Adrenal gland (tissue), 12 donors: Measurements from ENCODE around the gene NSMCE1. TPM values are rescaled to one million over a fixed set of nuclear protein-coding genes. Genes with fewer than 3 reads are reported as not detected.

Source experiments
- DNase-seq, 7 donors: peaks; one replicate each; pipeline ENCODE4 v3.0.0-alpha.2; 2019 to 2020
- H3K27ac ChIP-seq, 5 donors: fragments of 200-600 bp; sonication (generic) in 4 of 5; 1 replicate in 3 of 5; 2 replicates in 2 of 5; pipeline versions ENCODE4 v1.5.1 to v1.8.0; 2016 to 2020; ENCODE audit warnings: mild to moderate bottlenecking in 1 of 5
- H3K27me3 ChIP-seq: fragments of 200-600 bp; 2 replicates; pipeline ENCODE4 v1.8.0; 2021
- H3K36me3 ChIP-seq, 2 donors: fragments of 200-600 bp; replicated peaks in 1 of 2; 1 replicate in 1 of 2; 2 replicates in 1 of 2; pipeline versions ENCODE4 v1.5.1 to v1.8.0; 2018 to 2022
- H3K4me1 ChIP-seq, 2 donors: fragments of 200-600 bp; replicated peaks in 1 of 2; 1 replicate in 1 of 2; 2 replicates in 1 of 2; pipeline versions ENCODE4 v1.5.1 to v1.8.0; 2018 to 2021
- H3K4me3 ChIP-seq, 4 donors: fragments of 200-600 bp; sonication (generic) in 3 of 4; one replicate each; pipeline ENCODE4 v1.5.1; 2016 to 2018
- H3K9me3 ChIP-seq, 3 donors: fragments of 200-600 bp; sonication (generic) in 1 of 3; replicated peaks in 1 of 3; 1 replicate in 2 of 3; 2 replicates in 1 of 3; pipeline versions ENCODE4 v1.5.1 to v1.8.0; 2016 to 2021
- CTCF ChIP-seq, 6 experiments: fragments of 450-650 bp in 4 of 6; fragments of 200-600 bp in 2 of 6; sonication (generic) in 1 of 6; IDR thresholded peaks; 1 replicate in 5 of 6; 2 replicates in 1 of 6; pipeline versions ENCODE4 v1.5.1 to v1.8.0; 2016 to 2021; ENCODE audit warnings: antibody characterized with exemption in 6 of 6, mild to moderate bottlenecking in 2 of 6, moderate library complexity in 1 of 6
- POLR2A ChIP-seq, 2 donors: fragments of 450-650 bp; IDR thresholded peaks; one replicate each; pipeline ENCODE4 v1.6.1; 2017; ENCODE audit warnings: antibody characterized with exemption in 2 of 2, mild to moderate bottlenecking in 2 of 2, moderate library complexity in 1 of 2
- WGBS, 4 donors: extraction: QIAGEN DNeasy Blood & Tissue Kit in 2 of 4; methylation state at CpG; one replicate each; pipeline versions ENCODE4 v1.1.5 to v1.1.7; 2013 to 2017; 5-methylcytosine and 5-hydroxymethylcytosine counted together
- intact Hi-C, 2 donors: fragments of 100-400 bp; cut with DNase I; formaldehyde crosslinking; loops; one replicate each; pipeline versions ENCODE4 v1.14.1 to v1.15.0; 2022 to 2023
- polyA plus RNA-seq, 3 donors: library from polyadenylated mRNA; stranded (reverse); fragments of 200-250 nt in 2 of 3; fragments of 350-450 nt in 1 of 3; fragmentation: Illumina TruSeq in 1 of 3; extraction: RNeasy Lipid Tissue Mini Kit (QIAGEN cat#74804) in 1 of 3; gene quantifications; one replicate each; pipeline ENCODE4 v1.2.3, GENCODE V29; 2013 to 2014
- total RNA-seq, 9 donors: library from RNA; depleted of rRNA in 4 of 9; stranded (reverse); fragments of >200 nt in 4 of 9; fragments of 120-200 nt in 1 of 9; fragmentation: NEBNext Ultra II Directional in 1 of 9; extraction: Animal tissue kit (Norgen Biotek cat#: 25700) in 1 of 9; gene quantifications; one replicate each; pipeline versions ENCODE4 v1.1.0 to v1.2.4, GENCODE V29; 2013 to 2023
- donor health status: healthy with polysubstance abuse.
- donor health status: Bipolar disorder and iron deficiency.
- donor health status: DM: yes; HTN: yes; CAD: no.
- donor health status: DM: no; HTN: no; CAD: no.
- donor health status: DM: no; HTN: no; CAD: no.
- donor health status: DM: yes; HTN: yes; CAD: no.

Gene NSMCE1
- total and polyA plus RNA-seq, 12 donors, result 54.3 to 182 (median 88.1) TPM

GRCh38 chr16:27313422-27314160 is 45.0 kb upstream of the NSMCE1 start, which contains the start of gene IL4R:
IL4R (plus strand) TSS chr16:27313974; CDS start chr16:27340204, 26,230 bp downstream.
- Histone ChIP-seq H3K27me3 (no peaks in the 10 kb centered on the region), H3K9me3 (no peaks in the 10 kb centered on the region), H3K4me1 (peaks cover 39 to 43% of the 10 kb centered on the region in 2 donors), H3K4me3 (peak within 1 kb of the TSS; percentile 39 to 79 (median 56)), H3K36me3 (no peaks in the 10 kb centered on the region), H3K27ac (peak within 1 kb of the TSS; percentile 82 to 95 (median 90))
- intact Hi-C loops, result loop anchor here in 1 of 2 donors (10.0 kb wide), 1 partner anchor 79 kb away; no protein-coding TSS in a partner anchor
- 0 to 1% (median 0%) methylated on average over 7 to 85 of the region's 85 CpGs for WGBS, 4 donors
- DNase-seq, result peak in 6 of 7 donors; percentile 77 to 88 (median 84)
- TF ChIP-seq CTCF (IDR thresholded peaks at IDR 0.05) (no peak), POLR2A (IDR thresholded peaks at IDR 0.05) (peak in 1 of 2 donors; percentile 69)

GRCh38 chr16:27312580-27313421 is 44.2 kb upstream of the NSMCE1 start:
- intact Hi-C loops, result loop anchor here in 1 of 2 donors (10.0 kb wide), 1 partner anchor 78 kb away; no protein-coding TSS in a partner anchor
- 69 to 72% (median 71%) methylated on average over 11 of the region's 11 CpGs for WGBS, 4 donors
- peak in 3 of 7 donors; percentile 8 to 38 (median 11) for DNase-seq
- Histone ChIP-seq H3K9me3 (no peaks in the 10 kb centered on the region), H3K27me3 (no peaks in the 10 kb centered on the region), H3K27ac (peak overlapping the region in 4 of 5 donors; percentile 85 to 95 (median 92)), H3K36me3 (no peaks in the 10 kb centered on the region), H3K4me3 (peak overlapping the region in 3 of 4 donors; percentile 44 to 68 (median 63)), H3K4me1 (peaks cover 32 to 35% of the 10 kb centered on the region in 2 donors)
- TF ChIP-seq CTCF (IDR thresholded peaks at IDR 0.05) (no peak), POLR2A (IDR thresholded peaks at IDR 0.05) (no peak)

GRCh38 chr16:27311897-27312303 is 43.3 kb upstream of the NSMCE1 start:
- TF ChIP-seq POLR2A (IDR thresholded peaks at IDR 0.05) (no peak), CTCF (IDR thresholded peaks at IDR 0.05) (no peak)
- 84 to 85% (median 84%) methylated on average over 7 of the region's 7 CpGs for WGBS, 4 donors
- Histone ChIP-seq H3K27ac (no peak overlapping the region), H3K36me3 (no peaks in the 10 kb centered on the region), H3K27me3 (no peaks in the 10 kb centered on the region), H3K9me3 (no peaks in the 10 kb centered on the region), H3K4me1 (peaks cover 24 to 26% of the 10 kb centered on the region in 2 donors), H3K4me3 (no peak overlapping the region)
- intact Hi-C loops, result loop anchor here in 1 of 2 donors (10.0 kb wide), 1 partner anchor 77 kb away; no protein-coding TSS in a partner anchor
- peak in 2 of 7 donors; percentile 5 to 48 for DNase-seq

- Histone ChIP-seq H3K4me1 (peaks cover 21 to 23% of the 10 kb centered on the region in 2 donors), H3K9me3 (no peaks in the 10 kb centered on the region), H3K4me3 (no peak overlapping the region), H3K36me3 (no peaks in the 10 kb centered on the region), H3K27me3 (no peaks in the 10 kb centered on the region), H3K27ac (no peak overlapping the region)
- intact Hi-C loops, result loop anchor here in 1 of 2 donors (10.0 kb wide), 1 partner anchor 77 kb away; no protein-coding TSS in a partner anchor
- DNase-seq, result peak in 1 of 7 donors; percentile 9
- no peak for TF ChIP-seq CTCF (IDR thresholded peaks at IDR 0.05)
- TF ChIP-seq POLR2A (IDR thresholded peaks at IDR 0.05), result no peak
- WGBS, 4 donors, result 61 to 68% (median 62%) methylated on average over 8 of the region's 8 CpGs
Measured at GRCh38 chr16:27311448-27311830, 42.9 kb upstream of the NSMCE1 start.
